ENCODE measurements around the gene C1orf159.
"Not testable (repeated sequence)": the region's sequence is repeated elsewhere in the genome, so short reads cannot be mapped to it uniquely, and the experiment has no call there.

The C1orf159 gene

DNA sequence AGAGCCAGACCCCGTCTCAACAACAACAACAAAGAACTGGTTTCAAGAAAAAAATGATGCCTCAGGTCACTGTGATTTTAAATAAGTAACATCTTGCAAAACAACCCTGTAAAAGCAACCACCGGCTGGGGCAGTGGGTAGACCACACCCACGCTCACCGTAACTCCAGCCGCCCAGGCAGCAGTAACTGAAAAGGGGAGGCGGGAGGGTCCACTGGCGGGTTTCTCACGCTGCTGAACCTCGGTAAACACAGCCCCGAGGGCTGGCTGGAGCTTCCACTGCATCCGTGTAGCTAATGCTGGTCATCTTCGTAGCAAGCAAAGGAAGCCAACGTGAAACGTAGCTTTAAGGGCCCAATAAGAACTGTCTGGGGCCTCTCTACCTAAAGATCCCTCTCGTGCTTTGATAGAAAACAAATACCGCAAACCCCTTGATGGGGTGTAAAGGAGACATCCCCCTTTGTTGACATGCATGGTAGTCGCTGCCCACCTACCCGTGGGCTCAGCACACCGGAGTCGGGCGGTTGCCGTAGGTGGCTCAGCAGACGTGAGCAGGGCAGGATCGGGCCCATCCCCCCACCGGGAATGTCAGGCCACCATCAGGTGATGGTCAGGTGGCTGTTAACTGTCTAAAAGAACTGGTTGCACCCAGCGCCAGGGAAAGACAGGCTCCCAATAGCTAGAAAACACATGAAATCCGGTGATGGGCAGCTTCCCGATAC lies 4.2 kb downstream of the C1orf159 start:
- H3K4me1 ChIP-seq = no peaks in the 10 kb centered on the region
- H3K4me3 ChIP-seq (ENCODE audit: low read depth, low read length) = no peak overlapping the region
- H3K9me3 ChIP-seq (ENCODE audit: control insufficient read depth, low read length) = no peaks in the 10 kb centered on the region
- no peak for TF ChIP-seq CTCF (IDR thresholded peaks at IDR 0.05)
- H3K27ac ChIP-seq = no peak overlapping the region
- no peak overlapping the region for H3K4me2 ChIP-seq (ENCODE audit: low read length)
- no peak overlapping the region for H2AFZ ChIP-seq
- peaks cover 2% of the 10 kb centered on the region for H3K79me2 ChIP-seq
- H3K9ac ChIP-seq = no peak overlapping the region
- H3K36me3 ChIP-seq (ENCODE audit: control insufficient read depth, insufficient read depth, low read length) = no peaks in the 10 kb centered on the region
- no peaks in the 10 kb centered on the region for H3K27me3 ChIP-seq (ENCODE audit: control insufficient read depth, insufficient read depth, low read length)

DNA sequence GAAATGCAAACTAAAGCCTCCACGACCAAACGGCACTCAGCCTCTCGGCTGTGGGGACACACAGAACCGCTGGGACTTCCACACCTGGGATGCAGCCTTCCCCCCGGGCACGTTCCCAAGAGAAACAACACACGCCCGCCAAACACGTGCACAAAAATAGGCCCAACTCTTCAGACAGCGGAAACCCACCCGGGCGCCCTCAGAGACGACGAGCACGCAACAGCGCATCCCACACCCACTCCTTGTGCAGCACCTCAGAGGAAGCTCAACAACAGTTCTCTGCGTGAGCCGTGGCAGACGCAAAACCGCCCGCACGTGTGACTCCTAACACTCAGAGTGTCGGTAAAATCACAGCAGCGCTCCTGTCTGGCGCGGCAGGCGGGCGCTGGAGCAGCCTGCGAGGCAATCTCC lies 5.3 kb downstream of the C1orf159 start:
- Histone ChIP-seq H3K79me2 (peaks cover 2% of the 10 kb centered on the region), H3K4me3 (ENCODE audit: low read depth, low read length) (no peak overlapping the region), H3K27ac (no peak overlapping the region), H3K9ac (no peak overlapping the region), H3K9me3 (ENCODE audit: control insufficient read depth, low read length) (no peaks in the 10 kb centered on the region), H3K27me3 (ENCODE audit: control insufficient read depth, insufficient read depth, low read length) (no peaks in the 10 kb centered on the region), H3K4me2 (ENCODE audit: low read length) (no peak overlapping the region), H2AFZ (no peak overlapping the region), H3K4me1 (no peaks in the 10 kb centered on the region), H3K36me3 (ENCODE audit: control insufficient read depth, insufficient read depth, low read length) (no peaks in the 10 kb centered on the region)
- no peak for TF ChIP-seq CTCF (IDR thresholded peaks at IDR 0.05)

GRCh38 chr1:1109743-1110142 lies 6.1 kb downstream of the C1orf159 start:
- H2AFZ ChIP-seq = no peak overlapping the region
- H3K36me3 ChIP-seq (ENCODE audit: control insufficient read depth, insufficient read depth, low read length) = no peaks in the 10 kb centered on the region
- no peak overlapping the region for H3K9ac ChIP-seq
- H3K27ac ChIP-seq = no peak overlapping the region
- H3K9me3 ChIP-seq (ENCODE audit: control insufficient read depth, low read length) = no peaks in the 10 kb centered on the region
- H3K4me2 ChIP-seq (ENCODE audit: low read length) = no peak overlapping the region
- H3K4me3 ChIP-seq (ENCODE audit: low read depth, low read length) = no peak overlapping the region
- H3K27me3 ChIP-seq (ENCODE audit: control insufficient read depth, insufficient read depth, low read length) = no peaks in the 10 kb centered on the region
- no peaks in the 10 kb centered on the region for H3K4me1 ChIP-seq
- no peak for TF ChIP-seq CTCF (IDR thresholded peaks at IDR 0.05)
- peaks cover 2% of the 10 kb centered on the region for H3K79me2 ChIP-seq

- H3K9ac ChIP-seq = no peak overlapping the region
- H3K4me3 ChIP-seq (ENCODE audit: low read depth, low read length) = no peak overlapping the region
- H3K79me2 ChIP-seq = peaks cover 2% of the 10 kb centered on the region
- no peaks in the 10 kb centered on the region for H3K9me3 ChIP-seq (ENCODE audit: control insufficient read depth, low read length)
- no peaks in the 10 kb centered on the region for H3K36me3 ChIP-seq (ENCODE audit: control insufficient read depth, insufficient read depth, low read length)
- H3K27ac ChIP-seq = no peak overlapping the region
- H2AFZ ChIP-seq = no peak overlapping the region
- no peaks in the 10 kb centered on the region for H3K4me1 ChIP-seq
- TF ChIP-seq CTCF (IDR thresholded peaks at IDR 0.05) = no peak
- no peak overlapping the region for H3K4me2 ChIP-seq (ENCODE audit: low read length)
- no peaks in the 10 kb centered on the region for H3K27me3 ChIP-seq (ENCODE audit: control insufficient read depth, insufficient read depth, low read length)
These were observed 9.2 kb downstream of the C1orf159 start for GRCh38 chr1:1106510-1107221.

- H2AFZ ChIP-seq; H3K79me2 ChIP-seq; H3K9me3 ChIP-seq (ENCODE audit: control insufficient read depth, low read length); H3K4me3 ChIP-seq (ENCODE audit: low read depth, low read length); H3K27me3 ChIP-seq (ENCODE audit: control insufficient read depth, insufficient read depth, low read length); H3K9ac ChIP-seq; H3K36me3 ChIP-seq (ENCODE audit: control insufficient read depth, insufficient read depth, low read length); H3K4me1 ChIP-seq; H3K4me2 ChIP-seq (ENCODE audit: low read length); H3K27ac ChIP-seq: not testable (repeated sequence)
These were observed 11.7 kb downstream of the C1orf159 start for GRCh38 chr1:1104152-1104551.

All from parathyroid adenoma (tissue), 2 donors.